GM12878 (cell line): ENCODE data around the gene FKBP14. TPM values are rescaled to one million over a fixed set of nuclear protein-coding genes. Genes with fewer than 3 reads are reported as not detected.

Source experiments
- ATF2 ChIP-seq: IDR thresholded peaks from 2 replicates; pipeline ENCODE4 v1.6.1; 2012; ENCODE audit warnings: low read length, inconsistent platforms
- BHLHE40 ChIP-seq, 2 experiments: fragments of 450-650 bp in 1 of 2; IDR thresholded peaks; 2 replicates each; pipeline ENCODE4 v1.6.1; 2011 to 2017; ENCODE audit warnings: low read depth in 2 of 2, borderline replicate concordance in 1 of 2, improper control_type of control experiment in 1 of 2, low read length in 1 of 2, mild to moderate bottlenecking in 1 of 2
- CHD4 ChIP-seq: fragments of 200-600 bp; sonication (generic); IDR thresholded peaks from 2 replicates; pipeline ENCODE4 v1.6.1; 2016; ENCODE audit warnings: mild to moderate bottlenecking
- CREB1 ChIP-seq: IDR thresholded peaks from 2 replicates; pipeline ENCODE4 v1.6.1; 2012; ENCODE audit warnings: low read depth, mild to moderate bottlenecking, inconsistent platforms
- DPF2 ChIP-seq: fragments of 450-650 bp; IDR thresholded peaks from 2 replicates; pipeline ENCODE4 v1.6.1; 2017; ENCODE audit warnings: mild to moderate bottlenecking
- FOS ChIP-seq: IDR thresholded peaks from 3 replicates; pipeline ENCODE4 v1.6.1; 2011; ENCODE audit warnings: borderline replicate concordance; ENCODE audit not compliant: insufficient read length; ENCODE audit errors: extremely low read depth
- GATAD2B ChIP-seq: fragments of 450-650 bp; conservative IDR thresholded peaks from 2 replicates; pipeline ENCODE4 v1.6.1; 2017; ENCODE audit warnings: low read depth, mild to moderate bottlenecking, moderate library complexity
- IKZF1 ChIP-seq: fragments of 450-650 bp; conservative IDR thresholded peaks from 2 replicates; pipeline ENCODE4 v1.6.1; 2017; ENCODE audit warnings: antibody characterized with exemption, mild to moderate bottlenecking
- LARP7 ChIP-seq: fragments of 450-650 bp; IDR thresholded peaks from 2 replicates; pipeline ENCODE4 v1.6.1; 2017; ENCODE audit warnings: mild to moderate bottlenecking
- PBX3 ChIP-seq: IDR thresholded peaks from 2 replicates; pipeline ENCODE4 v1.6.1; 2011; ENCODE audit warnings: mild to moderate bottlenecking, low read depth, low read length, moderate library complexity; ENCODE audit not compliant: insufficient replicate concordance
- RAD51 ChIP-seq: fragments of 450-650 bp; IDR thresholded peaks from 2 replicates; pipeline ENCODE4 v1.6.1; 2016; ENCODE audit warnings: moderate library complexity, mild to moderate bottlenecking, inconsistent platforms
- RFX5 ChIP-seq: IDR thresholded peaks from 2 replicates; pipeline ENCODE4 v1.6.1; 2011; ENCODE audit warnings: low read depth, low read length, improper control_type of control experiment
- RUNX3 ChIP-seq: IDR thresholded peaks from 2 replicates; pipeline ENCODE4 v1.6.1; 2012; ENCODE audit warnings: low read length, inconsistent platforms
- SMAD5 ChIP-seq: IDR thresholded peaks from 2 replicates; pipeline ENCODE4 v1.6.1; 2016; ENCODE audit warnings: antibody characterized with exemption, low read depth
- SMARCA5 ChIP-seq: fragments of 450-650 bp; IDR thresholded peaks from 2 replicates; pipeline ENCODE4 v1.6.1; 2017; ENCODE audit warnings: mild to moderate bottlenecking
- SRF ChIP-seq, 2 experiments: IDR thresholded peaks; 2 replicates each; pipeline ENCODE4 v1.6.1; 2011; ENCODE audit warnings: low read depth in 2 of 2, low read length in 2 of 2, mild to moderate bottlenecking in 1 of 2, moderate library complexity in 1 of 2
- STAT1 ChIP-seq: fragments of 450-650 bp; conservative IDR thresholded peaks from 2 replicates; pipeline ENCODE4 v1.6.1; 2014; ENCODE audit warnings: antibody characterized with exemption, mild to moderate bottlenecking
- STAT3 ChIP-seq: IDR thresholded peaks from 2 replicates; pipeline ENCODE4 v1.6.1; 2011; ENCODE audit warnings: low read depth, low read length, improper control_type of control experiment
- TCF12 ChIP-seq: IDR thresholded peaks from 2 replicates; pipeline ENCODE4 v1.6.1; 2011; ENCODE audit warnings: low read depth, mild to moderate bottlenecking, low read length
- ZBTB40 ChIP-seq: fragments of 450-650 bp; IDR thresholded peaks from 2 replicates; pipeline ENCODE4 v1.6.1; 2016; ENCODE audit warnings: mild to moderate bottlenecking, moderate library complexity, borderline replicate concordance
- ZNF622 ChIP-seq: fragments of 450-650 bp; IDR thresholded peaks from 2 replicates; pipeline ENCODE4 v1.6.1; 2017; ENCODE audit warnings: mild to moderate bottlenecking, inconsistent platforms
- ZSCAN29 ChIP-seq: fragments of 450-650 bp; IDR thresholded peaks from 2 replicates; pipeline ENCODE4 v1.6.1; 2017; ENCODE audit warnings: mild to moderate bottlenecking, moderate library complexity
- polyA plus RNA-seq, 11 experiments: library from polyadenylated mRNA; depleted of rRNA in 4 of 11; unstranded in 6 of 11; stranded (reverse) in 5 of 11; fragments of >200 nt; fragmentation: Nextera tagmentation in 4 of 11; fragmentation: Illumina TruSeq in 1 of 11; extraction: Ambion mirVana in 4 of 11; extraction: Trizol in 1 of 11; gene quantifications; 1 replicate in 1 of 11; 2 replicates in 10 of 11; pipeline versions ENCODE4 v1.2.1 to v1.2.3, GENCODE V29; 2011 to 2016; ENCODE audit warnings: inconsistent platforms in 2 of 11, missing spikeins in 2 of 11, low read depth in 1 of 11
- total RNA-seq, 4 experiments: library from RNA; depleted of rRNA in 3 of 4; stranded (reverse); fragments of >200 nt in 3 of 4; fragmentation: Illumina TruSeq in 1 of 4; extraction: Trizol in 1 of 4; gene quantifications; 2 replicates each; pipeline versions ENCODE4 v1.2.1 to v1.2.3, GENCODE V29; 2013 to 2021

The FKBP14 gene
- total and polyA plus RNA-seq, 10 of the 15 experiments (the other 5 are each of a cell fraction or from before 2014, with no cell fraction given): 2.7 to 8.9 (median 5.6) TPM

- 0 out of 4 replicates have a peak, but pooled peaks of 1 of the 2 experiments have one; percentile 4 for TF ChIP-seq SRF (IDR thresholded peaks at IDR 0.05; ENCODE audit: low read depth in 2 of 2, low read length in 2 of 2)
- TF ChIP-seq STAT3: no peak
- peak; percentile 72 for TF ChIP-seq CREB1
- 0 out of 2 replicates have a peak, but pooled peaks have one; percentile 22 for TF ChIP-seq STAT1
- 0 out of 2 replicates have a peak, but pooled peaks have one; percentile 36 for TF ChIP-seq LARP7
- TF ChIP-seq FOS: peak; percentile 72
- peak; percentile 66; the same call in 1 of the 2 replicates for TF ChIP-seq SMARCA5
- TF ChIP-seq RFX5: peak; percentile 49; the same call in 1 of the 2 replicates
- peak; percentile 57; the same call in 1 of the 2 replicates for TF ChIP-seq TCF12
- peak; percentile 54 for TF ChIP-seq RUNX3
- TF ChIP-seq ZBTB40: peak; percentile 68
- peak; percentile 66; the same call in 1 of the 2 replicates for TF ChIP-seq GATAD2B
- TF ChIP-seq CHD4: no peak
- no peak for TF ChIP-seq SMAD5
- peak; percentile 69 to 76 for TF ChIP-seq BHLHE40 (IDR thresholded peaks at IDR 0.05; ENCODE audit: borderline replicate concordance in 1 of 2, low read depth in 2 of 2, low read length in 1 of 2)
- peak; percentile 98 for TF ChIP-seq DPF2
- no peak for TF ChIP-seq ZNF622
- TF ChIP-seq PBX3: peak; percentile 100
- TF ChIP-seq IKZF1: peak; percentile 90
- TF ChIP-seq ZSCAN29: no peak
- no peak for TF ChIP-seq ATF2
- TF ChIP-seq RAD51: no peak
Measured at GRCh38 chr7:30026229-30027064, at the start of gene FKBP14 (continued).
